DMS53 treated with DMSO at 0.1 percent for 48 hours (cell line): ENCODE results near the gene ZCCHC18.
"Not testable (repeated sequence)": the region's sequence is repeated elsewhere in the genome, so short reads cannot be mapped to it uniquely, and the experiment has no call there.

ENCODE experiments used
- DNase-seq: peaks from one replicate; lab custom pipeline; 2025; ENCODE audit not compliant: unreplicated experiment; lab: John Stamatoyannopoulos, UW

The ZCCHC18 gene

DNA sequence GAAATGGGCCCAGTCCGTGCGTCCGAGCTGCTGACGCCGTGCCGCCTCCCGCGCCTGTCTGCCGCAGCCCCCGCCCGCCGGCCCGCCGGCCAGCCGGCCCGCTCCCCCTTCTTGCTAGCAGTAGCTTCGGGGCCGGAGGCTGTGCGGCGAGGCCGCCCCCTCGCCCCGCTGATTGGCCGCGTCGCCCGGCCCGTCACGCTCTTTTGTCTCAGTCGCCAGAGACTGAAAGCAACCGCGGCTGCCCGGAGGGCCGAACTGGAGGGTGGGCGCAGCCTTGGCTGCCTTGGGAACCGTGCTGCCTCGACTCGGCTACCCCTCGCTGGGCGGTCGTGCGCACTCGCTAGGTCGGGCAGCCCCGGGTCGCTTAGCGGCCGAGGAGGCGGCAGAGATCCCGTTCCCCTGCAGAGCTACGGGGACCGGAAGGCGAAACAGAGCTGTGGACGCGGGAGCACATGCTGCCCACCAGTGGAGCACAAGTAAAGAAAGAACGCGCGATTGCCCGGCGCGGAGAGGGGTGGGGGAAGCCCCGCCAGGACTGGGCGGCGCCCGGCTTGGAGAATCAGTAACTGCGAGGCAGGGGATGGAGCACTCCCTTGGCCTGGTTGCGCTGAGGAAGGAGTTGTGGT is at the start of gene ZCCHC18:
Gene ZCCHC18 (plus strand): TSS at position 198 of the 626 bp plus-strand sequence. CDS start 1,589 bp downstream, outside the sequence.
- peak; percentile 5 for DNase-seq

DNA sequence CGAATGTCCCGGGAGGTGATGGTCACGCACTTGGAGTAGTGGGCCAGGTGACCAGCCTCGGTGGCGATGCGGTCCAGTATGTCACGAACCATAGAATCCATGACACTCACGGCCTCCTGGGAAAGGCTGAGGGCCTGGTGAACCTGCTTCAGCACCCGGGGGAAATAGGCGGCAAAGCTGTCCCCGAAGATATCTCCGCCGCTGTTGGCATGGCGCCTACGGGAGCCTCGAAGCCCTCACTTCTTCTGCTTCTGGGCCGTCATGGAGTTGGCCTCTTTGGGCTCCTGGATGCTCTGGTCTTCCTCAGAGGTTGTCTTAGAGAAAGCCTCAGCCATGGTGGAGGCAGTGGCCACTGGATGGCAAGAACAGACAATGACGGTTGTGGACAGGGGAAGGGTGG is 49.7 kb upstream of the ZCCHC18 start:
- not testable (repeated sequence) for DNase-seq

DNA sequence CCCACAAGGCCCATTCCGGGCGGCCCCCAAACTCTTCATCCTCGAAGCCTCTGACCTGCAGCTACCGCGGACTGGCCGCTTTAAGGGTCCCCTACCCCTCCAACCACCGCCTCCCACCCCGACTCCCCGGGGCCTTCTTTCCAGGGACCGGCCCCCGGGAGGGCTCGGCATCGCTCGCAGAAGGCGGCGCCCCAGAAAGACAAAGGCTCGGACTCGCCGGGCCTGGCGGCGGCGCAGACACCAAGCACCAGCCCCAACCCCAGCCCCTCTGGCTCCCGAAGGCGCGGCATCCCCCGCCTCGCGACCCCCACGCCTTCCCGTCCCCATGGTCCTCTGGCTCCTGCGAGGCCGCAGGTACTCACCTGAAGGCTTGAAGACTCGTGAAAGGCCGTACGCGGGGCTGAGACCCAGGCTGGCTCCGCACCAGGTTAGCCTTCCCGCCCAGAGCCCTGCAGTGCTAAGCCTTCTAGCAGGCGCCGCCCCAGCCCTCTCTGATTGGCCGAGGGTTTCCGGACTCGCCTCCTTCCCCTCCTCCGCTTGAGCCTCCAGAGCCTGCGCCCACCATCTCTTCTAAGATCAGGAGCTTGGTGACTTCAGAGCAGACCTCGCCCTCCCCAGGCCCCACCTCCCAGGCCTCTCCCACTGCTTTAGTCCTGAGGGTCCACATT is 36.4 kb upstream of the ZCCHC18 start, which contains the start of gene TMSB15C:
Gene TMSB15C (minus strand): TSS at position 459 of the 668 bp plus-strand sequence.
- DNase-seq, result not testable (repeated sequence)

GRCh38 chrX:104077854-104078253 is 34.5 kb upstream of the ZCCHC18 start:
- not testable (repeated sequence) for DNase-seq

DNA sequence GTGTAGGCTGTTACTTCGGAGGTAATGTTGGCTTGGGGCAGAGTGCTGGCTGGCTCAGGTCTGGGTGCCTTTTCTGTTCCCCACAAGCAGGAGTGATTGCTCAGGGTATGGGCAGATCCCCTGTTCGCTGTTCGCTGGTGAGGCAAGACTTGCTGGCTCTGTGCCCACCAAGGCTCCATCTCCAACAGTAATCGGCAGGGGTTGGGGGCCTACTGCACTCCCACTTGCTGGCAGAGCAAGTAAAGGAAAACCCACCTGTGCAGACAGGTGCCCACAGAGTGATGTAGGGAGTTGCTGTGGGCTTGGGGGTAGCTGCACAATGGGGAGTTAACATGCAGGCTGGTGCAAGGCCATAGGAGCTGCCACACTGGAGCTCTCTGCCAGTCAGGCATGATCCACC is 28.3 kb upstream of the ZCCHC18 start:
- DNase-seq, result no peak

DNA sequence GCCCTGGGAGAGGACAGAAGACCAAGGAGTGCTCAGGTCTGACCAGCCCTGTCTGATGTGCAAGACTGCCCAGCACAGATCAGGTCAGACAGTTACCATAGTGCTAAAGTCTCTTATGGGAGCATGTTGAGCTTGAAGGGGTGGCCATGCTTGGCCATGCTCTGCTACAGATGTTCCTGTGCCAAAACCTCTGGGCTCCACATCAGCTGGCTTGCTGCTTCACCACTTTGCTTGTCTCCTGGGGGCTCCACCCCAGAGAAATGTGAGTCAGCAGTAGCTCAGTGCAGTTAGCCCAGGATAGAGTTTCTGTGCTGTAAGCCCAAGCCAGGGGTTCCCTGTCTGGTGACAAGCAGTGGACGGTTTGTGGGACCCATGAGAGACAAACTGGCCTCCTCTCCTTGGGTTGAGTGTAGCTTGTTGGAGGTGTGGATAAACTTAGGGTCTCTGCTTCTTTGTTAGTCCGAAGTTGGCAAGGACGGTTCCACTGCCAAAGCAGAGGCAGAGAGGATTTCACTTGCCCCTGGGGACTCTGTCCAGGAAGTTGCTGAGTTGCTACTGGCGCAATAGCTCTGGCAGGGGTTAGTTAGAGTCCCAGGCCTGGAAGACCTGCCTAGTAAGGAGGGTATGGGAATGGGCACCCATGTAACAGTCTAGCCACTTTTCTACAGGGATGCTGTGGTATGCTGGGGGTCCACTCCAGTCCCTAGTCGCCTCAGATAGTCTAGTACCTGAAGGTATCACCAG is 27.6 kb upstream of the ZCCHC18 start:
- no peak for DNase-seq

GRCh38 chrX:104085477-104085876 is 26.8 kb upstream of the ZCCHC18 start:
- DNase-seq, result no peak

GRCh38 chrX:104085919-104086318 is 26.4 kb upstream of the ZCCHC18 start:
- no peak for DNase-seq

DNA sequence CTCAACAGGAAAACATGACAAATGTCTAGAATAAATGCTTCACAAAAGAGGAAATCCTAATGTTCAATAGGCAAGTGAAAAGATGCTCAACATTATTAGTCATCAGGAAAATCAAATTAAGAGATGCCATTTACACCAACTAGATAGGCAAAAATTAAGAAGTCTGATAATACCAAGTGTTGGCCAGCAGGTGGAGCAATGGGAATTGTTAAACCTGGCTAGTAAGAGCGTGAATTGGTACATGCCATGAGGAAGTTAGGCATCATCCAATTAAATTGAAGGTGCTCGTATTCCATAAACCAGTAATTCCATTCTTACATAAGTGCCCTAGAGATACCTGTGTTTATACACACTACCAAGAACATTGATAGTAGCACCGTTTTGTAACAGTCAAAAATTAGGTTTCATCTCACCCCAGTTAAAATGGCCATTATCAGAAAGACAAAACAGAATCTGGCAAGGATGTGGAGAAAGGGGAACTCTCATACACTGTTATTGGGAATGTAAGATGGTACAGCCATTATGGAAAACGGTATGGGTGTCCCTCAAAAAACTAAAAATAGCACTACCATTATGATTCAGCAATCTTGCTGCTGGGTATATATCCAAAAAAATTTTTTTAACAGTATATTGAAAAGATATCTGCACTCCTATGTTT is 14.0 kb upstream of the ZCCHC18 start:
- DNase-seq, result peak; percentile 76

GRCh38 chrX:104098919-104099318 is 13.4 kb upstream of the ZCCHC18 start:
- DNase-seq, result no peak

DNA sequence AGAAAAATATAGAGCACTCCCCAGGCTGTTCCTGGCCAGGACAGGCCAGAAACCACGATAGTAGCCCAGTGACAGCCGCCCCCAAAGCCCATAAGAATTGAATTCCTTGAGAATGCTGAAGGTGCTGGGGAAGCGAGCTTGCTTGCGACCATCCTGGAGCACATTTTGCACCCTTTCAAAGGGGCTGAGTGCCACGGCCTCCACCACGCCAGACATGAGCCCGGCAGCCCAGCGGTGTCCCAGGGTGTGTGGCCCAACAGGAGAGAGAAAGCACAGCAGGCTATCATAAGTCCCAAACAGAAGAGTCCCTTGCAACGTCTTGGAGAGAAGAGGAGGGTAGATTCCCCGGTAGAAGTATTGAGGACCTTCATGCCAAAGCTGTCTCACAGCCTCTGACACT is 7.6 kb upstream of the ZCCHC18 start:
- DNase-seq, result no peak

DNA sequence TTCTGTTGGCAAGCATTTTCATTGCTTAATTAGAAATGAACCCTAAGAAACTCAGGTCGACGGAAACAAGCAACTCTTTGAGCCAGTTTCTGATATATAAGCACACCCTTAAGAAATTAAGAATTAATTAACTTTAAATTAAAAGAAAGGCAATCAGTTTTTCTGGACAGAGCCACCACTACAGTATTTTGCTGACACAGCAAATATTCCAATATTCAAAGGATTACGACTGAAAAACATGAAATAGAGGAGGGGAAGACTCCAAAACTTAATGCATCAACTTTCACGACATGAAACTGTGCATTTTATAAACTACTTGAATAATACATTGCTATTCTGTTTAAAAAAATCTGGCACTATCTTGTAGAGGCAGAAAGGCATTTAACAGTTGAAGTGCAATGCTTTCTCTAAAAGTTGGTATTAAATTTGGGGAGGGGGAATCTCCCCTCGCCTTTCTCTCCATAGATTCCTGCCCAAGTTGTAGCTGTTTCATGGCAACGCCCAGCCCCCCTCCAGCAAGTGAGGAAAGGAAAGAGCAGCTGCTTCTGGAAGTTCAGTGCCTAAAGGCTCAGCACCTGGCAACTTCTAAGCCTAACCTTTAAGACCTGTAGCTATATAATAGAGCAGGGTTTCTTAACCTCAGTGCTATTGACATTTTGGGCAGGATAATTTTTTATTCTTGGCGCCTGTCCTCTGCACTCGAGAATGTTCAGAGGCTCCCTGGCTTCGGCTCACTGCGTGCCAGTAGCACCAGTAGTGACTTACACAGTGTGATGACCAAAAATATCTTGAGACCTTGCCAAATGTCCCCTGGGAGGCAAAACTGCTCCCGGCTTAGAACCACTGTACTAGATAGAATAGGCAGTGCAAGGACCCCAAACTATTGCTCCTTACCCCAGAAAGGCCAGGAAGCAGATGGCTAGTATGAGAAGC is 6.7 kb upstream of the ZCCHC18 start:
- DNase-seq, result no peak

- no peak for DNase-seq
Measured at GRCh38 chrX:104108955-104109354, 3.4 kb upstream of the ZCCHC18 start.

GRCh38 chrX:104110491-104111240 is 1.7 kb upstream of the ZCCHC18 start:
- DNase-seq, result not testable (repeated sequence)

DNA sequence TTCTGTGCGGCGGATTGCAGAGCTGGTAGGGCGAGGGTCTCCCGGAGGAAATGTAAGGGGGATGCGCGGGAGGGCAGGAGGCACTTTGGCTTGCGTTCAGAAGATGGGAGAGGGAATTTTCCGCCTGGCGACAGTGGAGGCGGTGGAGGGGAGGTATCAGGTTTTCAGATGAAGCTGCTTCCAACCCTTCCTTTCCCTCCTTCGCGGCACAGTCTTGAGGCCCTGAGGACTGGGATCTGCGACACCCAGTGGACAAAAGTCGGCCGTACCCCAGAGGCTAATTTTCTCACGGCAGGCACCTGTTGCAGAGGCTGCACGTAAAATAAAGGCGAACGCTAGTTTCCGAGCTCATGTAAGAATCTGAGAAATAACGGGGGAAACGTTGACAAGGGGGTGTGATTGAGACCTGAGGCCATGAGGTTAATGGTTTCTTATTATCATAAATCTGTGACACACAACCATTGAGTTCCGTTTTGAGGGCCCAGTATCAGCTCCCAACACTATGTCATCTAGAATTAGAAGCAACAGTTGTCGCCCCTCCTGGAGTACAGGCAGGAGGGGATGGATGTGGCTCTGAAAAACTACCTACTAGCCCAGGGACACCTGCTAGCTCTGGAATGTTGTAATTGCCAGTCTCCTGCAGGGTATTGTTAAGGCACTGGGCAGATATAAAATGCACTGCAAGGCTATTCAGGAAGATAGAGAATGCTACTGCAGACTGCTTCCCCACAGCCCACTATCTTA is 1.1 kb downstream of the ZCCHC18 start:
- peak; percentile 42 for DNase-seq

GRCh38 chrX:104117759-104118158 is 5.4 kb downstream of the ZCCHC18 start:
- no peak for DNase-seq

DNA sequence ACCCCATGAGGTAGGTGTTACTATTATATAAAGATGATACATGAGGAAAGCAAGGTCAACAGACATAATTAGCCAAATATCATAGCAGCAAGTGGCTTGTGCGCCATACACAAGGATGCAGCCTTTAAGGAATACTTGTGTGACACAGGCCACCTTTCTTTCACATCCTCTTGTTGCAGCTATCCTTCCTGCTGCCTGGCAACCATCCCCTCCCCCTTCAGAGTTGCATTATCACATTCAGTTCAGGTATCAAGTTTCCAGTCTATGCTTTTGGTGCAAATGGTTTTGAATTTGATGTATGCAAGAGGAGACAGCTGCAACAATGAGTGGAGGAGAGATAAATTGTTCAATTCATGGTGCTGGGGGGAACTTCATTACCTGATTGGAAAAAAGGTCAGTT is 6.4 kb downstream of the ZCCHC18 start:
- DNase-seq, result no peak

GRCh38 chrX:104122829-104123228 is 10.5 kb downstream of the ZCCHC18 start:
- DNase-seq, result no peak

GRCh38 chrX:104126856-104127255 is 14.5 kb downstream of the ZCCHC18 start:
- DNase-seq, result no peak
